Measurements from ENCODE around the gene ZG16. TPM values are rescaled to one million over a fixed set of nuclear protein-coding genes. Genes with fewer than 3 reads are reported as not detected.
"Not testable (repeated sequence)": the region's sequence is repeated elsewhere in the genome, so short reads cannot be mapped to it uniquely, and the experiment has no call there.

The ZG16 gene
- total RNA-seq, 1 donor from 2014 or later: not detected

- no peak for DNase-seq
Observed at GRCh38 chr16:29753516-29753915, 24.5 kb upstream of the ZG16 start.

DNA sequence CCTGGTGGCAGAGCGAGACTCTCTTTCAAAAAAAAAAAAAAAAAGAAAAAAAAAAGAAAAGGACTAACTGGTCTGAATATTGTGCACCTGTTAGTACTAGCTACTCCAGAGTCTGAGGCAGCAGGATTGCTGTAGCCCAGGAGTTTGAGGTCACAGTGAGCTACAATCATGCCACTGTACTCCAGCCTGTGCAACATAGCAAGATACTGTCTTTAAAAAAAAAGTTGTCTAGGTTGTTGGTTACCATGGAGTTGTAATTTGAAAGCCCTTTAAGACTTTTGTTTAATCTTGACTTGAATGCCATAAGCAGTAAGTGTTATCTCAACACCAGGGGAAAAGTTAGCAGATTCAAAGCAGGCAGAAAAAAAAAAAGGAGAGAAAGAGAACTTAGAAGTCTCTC is 21.4 kb upstream of the ZG16 start:
- DNase-seq: no peak

GRCh38 chr16:29757086-29757485 is 21.0 kb upstream of the ZG16 start:
- not testable (repeated sequence) for DNase-seq

GRCh38 chr16:29757950-29758466 is 20.0 kb upstream of the ZG16 start:
- DNase-seq: no peak

DNA sequence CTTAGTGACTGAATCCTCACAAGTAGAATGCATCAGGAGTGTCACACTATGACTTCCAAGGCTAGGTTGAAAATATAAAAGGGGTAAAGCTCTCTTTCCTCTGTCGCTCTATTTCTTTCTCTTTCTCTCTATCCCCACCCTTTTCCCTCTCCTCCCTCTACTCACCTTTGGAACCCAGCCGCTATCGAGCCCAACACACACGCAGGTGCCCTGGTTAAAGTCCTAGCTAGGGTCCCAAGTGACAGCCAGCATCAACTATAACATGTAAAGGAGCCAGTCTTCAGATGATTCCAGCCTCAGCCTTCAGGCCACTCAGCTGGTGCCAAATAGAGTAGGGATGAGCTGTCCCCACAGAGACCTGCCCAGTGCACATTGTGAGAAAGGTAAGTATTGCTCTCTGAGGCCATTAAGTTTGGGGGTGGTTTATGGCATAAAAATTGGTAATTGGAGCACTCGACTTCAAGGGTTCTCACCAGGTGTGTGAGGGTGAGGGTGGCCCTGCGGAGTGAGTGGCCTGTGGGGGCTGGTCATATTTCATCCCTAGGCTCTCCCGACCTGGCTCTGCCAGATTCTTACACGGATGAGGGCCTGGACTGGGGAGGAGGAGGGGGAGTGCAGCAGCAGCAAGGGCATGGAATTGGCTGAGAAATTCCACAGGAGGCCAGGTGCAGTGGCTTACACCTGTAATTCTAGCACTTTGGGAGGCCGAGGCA is 17.3 kb upstream of the ZG16 start:
- DNase-seq: no peak

- not testable (repeated sequence) for DNase-seq
Observed at GRCh38 chr16:29761280-29761651, 16.8 kb upstream of the ZG16 start.

GRCh38 chr16:29761882-29762281 is 16.2 kb upstream of the ZG16 start:
- no peak for DNase-seq

DNA sequence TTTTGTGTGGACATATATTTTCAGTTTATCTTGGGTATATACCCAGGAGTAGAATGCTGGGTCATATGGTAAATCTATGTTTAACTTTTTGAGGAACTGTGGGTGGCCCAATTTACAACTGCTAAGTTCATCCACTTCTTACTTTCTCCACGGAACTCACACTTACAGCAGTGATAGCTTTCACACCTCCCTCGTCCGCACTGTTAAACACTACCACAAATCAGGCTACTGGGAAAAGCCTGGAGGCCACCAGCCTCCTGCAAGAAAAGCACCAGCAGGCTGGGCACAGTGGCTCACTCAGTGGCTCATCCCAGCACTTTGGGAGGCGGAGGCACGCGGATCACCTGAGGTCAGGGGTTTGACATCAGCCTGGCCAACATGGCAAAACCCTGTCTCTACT is 14.7 kb upstream of the ZG16 start:
- no peak for DNase-seq

DNA sequence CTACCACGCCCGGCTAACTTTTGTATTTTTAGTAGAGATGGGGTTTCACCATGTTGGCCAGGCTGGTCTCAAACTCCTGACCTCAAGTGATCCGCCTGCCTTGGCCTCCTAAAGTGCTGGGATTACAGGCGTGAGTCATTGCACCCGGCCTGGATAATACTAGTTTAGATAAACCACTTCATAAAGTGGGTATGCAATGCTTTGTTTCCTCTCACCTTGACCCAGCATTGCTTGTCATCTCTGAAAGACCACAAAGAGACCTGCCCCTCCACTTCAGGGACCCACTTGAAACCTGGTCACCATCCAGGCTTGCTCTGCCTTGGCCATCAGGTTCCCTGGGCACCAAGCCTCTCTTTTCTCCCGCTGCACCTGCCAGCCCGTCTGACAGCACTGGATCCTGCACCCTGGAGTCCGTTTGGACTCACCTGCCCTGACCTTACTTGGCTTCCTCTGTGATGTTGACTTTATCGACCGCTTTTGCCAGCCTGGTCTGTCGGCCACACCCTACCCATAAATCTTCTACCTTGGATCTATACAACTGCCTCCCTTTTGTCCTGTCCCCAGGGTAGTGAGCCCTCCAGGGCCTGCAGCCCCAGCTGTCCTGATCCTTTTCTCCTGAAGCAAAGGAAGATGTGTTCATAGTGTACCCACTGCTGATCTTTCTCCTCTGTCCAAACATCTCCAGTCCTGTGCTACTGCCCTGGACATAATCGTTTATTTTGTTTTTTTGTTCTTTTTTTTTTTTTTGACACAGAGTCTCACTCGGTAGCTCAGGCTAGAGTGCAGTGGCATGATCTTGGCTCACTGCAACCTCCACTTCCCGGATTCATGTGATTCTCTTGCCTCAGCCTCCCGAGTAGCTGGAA is 12.7 kb upstream of the ZG16 start:
- no peak for DNase-seq

DNA sequence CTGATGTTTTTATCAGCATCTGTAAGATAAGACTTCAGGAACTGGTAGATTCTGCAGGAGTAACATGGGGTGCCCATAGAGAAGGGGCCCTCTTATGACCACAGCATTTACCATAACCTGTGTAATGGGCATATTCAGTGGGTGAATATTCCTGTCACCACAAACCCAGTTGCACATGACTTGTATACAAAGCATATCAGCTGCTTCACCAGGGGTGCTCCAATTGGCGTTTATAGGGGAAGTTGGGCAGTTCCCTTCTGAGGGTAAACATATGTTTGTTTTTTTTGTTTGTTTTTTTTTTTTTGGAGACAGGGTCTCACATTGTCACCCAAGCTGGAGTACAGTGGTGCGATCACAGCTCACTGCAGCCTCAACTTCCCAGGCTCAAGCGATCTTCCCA is 11.5 kb upstream of the ZG16 start:
- no peak for DNase-seq

DNA sequence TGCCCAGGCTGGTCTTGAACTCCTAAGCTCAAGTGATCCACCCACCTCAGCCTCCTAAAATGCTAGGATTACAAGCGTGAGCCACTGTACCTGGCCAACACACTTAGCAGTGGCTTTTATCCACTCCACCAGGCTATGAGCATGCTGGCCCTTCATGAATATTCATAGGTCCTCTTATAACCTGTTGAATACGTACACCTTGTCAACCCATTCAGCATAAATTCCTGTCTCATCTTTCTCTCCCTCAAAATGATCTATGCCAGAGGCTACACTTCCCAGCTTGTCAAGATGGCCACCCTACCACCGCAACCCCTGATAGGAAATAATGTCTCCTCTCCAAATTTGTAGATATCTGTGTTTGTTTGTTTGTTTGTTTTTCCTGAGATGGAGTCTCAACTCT is 11.0 kb upstream of the ZG16 start:
- no peak for DNase-seq

GRCh38 chr16:29769507-29769906 is 8.5 kb upstream of the ZG16 start:
- no peak for DNase-seq

- no peak for DNase-seq
Observed at GRCh38 chr16:29770250-29770929, 7.7 kb upstream of the ZG16 start.

DNA sequence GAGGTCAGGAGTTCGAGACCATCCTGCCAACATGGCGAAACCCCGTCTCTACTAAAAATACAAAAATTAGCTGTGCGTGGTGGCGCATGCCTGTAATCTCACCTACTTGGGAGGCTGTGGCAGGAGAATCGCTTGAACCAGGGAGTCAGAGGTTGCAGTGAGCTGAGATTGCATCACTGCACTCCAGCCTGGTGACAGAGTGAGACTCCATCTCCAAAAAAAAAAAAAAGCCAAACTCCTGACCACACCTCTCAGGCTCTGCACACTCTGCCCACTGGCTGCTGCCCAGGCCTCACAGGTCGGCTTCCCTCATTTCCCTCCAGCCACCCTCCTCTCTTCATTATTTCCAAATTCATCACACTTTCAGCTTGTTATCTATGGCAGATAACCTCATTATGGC is 5.7 kb upstream of the ZG16 start:
- DNase-seq: not testable (repeated sequence)

DNA sequence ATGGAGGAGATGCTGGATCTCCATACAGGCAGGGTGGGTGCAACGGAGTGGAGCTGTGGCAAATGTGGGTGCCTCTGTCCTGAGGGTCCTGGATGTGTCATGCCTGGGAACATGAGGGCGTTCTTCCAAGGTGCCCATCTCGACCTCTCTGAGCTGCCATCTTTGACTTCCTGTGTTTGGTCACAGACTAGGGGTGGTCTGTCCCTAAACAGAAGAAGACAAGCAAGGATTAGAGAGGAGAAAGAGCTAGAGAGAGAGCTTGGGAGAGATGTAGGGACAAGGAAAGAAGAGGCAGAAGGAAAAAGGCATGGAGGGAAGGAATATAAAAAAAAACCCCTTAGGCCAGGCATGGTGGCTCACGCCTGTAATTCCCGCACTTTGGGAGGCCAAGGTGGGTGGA is 3.3 kb upstream of the ZG16 start:
- no peak for DNase-seq

DNA sequence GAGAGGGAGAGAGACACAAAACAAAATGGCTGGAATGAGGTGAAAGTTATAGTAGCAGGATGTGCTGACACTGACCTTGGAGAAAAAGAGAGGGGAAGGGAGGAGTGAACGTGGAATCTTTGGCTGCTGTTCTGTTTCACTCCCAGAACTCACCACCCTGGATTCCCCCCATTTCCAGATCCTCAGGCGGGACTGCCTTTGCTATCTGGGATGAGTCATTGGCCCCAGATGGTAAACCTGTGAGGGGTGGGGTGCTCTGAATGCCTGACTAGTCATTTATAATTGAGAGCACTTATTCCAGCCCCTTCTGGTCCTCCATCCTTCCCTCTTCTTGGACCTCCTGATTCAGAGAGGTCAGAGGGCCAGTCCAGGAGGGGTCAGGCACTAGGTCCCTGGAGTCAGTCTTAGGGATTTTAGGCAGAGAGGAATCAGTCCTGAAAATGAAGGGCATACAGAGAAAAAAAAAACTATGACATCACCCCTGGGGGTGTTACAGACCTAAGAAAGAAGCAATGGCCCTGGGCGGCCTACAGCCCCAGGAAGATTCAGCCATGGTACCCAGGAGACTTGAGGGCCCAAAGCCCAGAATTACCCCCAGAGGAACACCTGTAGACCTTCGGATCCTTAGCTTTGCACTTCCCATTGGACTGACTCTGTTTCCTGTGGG is 2.2 kb upstream of the ZG16 start:
- no peak for DNase-seq

GRCh38 chr16:29779474-29779873 is 1.4 kb downstream of the ZG16 start:
- no peak for DNase-seq

DNA sequence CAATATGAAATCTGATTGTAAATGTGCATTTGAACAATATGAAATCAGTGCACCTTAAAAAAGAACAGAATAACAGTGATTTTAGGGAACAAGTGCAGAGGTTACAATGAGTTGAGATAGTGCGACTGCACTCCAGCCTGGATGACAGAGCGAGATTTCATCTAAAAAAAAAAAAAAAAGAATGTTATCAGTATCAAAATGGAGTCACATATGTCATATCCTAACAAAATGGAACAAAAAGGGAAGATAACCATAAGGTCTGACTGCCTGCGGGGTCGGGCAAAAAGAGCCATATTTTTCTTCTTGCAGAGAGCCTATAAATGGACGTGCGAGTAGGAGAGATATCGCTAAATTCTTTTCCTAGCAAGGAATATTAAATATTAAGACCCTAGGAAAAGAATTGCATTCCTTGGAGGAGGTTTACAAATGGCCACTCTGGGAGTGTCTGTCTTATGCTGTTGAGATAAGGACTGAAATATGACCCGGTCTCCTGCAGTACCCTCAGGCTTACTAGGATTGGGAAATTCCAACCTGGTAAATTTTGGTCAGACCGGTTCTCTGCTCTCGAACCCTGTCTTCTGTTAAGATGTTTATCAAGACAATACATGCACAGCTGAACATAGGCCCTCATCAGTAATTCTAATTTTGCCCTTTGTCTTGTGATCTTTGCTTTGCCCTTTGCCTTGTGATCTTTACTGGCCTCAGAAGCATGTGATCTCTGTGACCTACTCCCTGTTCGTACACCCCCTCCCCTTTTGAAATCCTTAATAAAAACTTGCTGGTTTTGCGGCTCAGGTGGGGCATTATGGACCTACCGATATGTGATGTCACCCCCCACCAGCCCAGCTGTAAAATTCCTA is 5.3 kb downstream of the ZG16 start:
- not testable (repeated sequence) for DNase-seq

DNA sequence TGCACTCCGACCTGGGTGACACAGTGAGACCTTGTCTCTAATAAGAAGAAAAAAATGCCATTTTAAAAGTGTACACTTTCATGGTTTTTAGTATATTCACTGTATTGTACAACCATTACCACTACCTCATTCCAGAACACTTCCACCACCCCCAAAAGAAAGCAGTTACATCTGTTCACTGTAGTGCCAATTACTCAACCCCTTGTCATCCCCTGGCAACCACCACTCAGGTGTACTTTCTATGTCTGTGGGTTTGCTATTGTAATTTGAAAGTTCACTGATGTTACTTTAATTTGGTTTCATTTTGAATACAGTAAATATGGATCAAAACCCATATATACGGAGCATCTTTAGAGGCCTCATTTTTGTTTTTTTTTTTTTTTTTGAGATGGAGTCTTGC is 6.1 kb downstream of the ZG16 start:
- no peak for DNase-seq

GRCh38 chr16:29784901-29785500 is 6.9 kb downstream of the ZG16 start:
- peak; percentile 77 for DNase-seq

DNA sequence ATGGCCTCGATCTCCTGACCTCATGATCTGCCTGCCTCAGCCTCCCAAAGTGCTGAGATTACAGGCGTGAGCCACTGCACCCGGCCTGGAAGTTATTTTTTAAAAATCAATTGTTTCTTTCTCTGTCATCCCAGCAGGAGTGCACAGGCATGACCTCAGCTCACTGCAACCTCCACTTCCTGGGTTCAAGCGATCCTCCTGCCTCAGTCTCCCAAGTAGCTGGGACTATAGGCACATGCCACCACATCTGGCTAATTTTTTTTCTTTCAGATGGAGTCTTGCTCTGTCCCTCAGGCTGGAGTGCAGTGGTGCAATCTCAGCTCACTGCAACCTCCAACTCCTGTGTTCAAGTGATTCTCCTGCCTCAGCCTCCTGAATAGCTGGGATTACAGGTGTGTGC is 9.1 kb downstream of the ZG16 start:
- not testable (repeated sequence) for DNase-seq
